A549 (cell line): ENCODE data around the gene BBS9.

Experiments used
- EHMT2 ChIP-seq: fragments of 200-600 bp; sonication (generic); IDR thresholded peaks from 2 replicates; pipeline ENCODE4 v1.6.1; 2016; ENCODE audit warnings: antibody characterized with exemption, low read depth, mild to moderate bottlenecking, moderate library complexity
- MYC ChIP-seq: IDR thresholded peaks from 2 replicates; pipeline ENCODE4 v1.6.1; 2012; ENCODE audit warnings: mild to moderate bottlenecking, inconsistent platforms, low read length, improper control_type of control experiment, borderline replicate concordance
- TF ChIP-seq, protein P1 (sequence below): fragments of 200-600 bp; sonication (generic); IDR thresholded peaks from 2 replicates; pipeline ENCODE4 v1.6.1; 2016; ENCODE audit warnings: antibody characterized with exemption, mild to moderate bottlenecking, moderate library complexity
- TF ChIP-seq, protein P2 (sequence below): fragments of >200 bp; sonication (Bioruptor Twin); formaldehyde crosslinking; IDR thresholded peaks from 3 replicates; pipeline ENCODE4 v1.5.1; 2016

DNA sequence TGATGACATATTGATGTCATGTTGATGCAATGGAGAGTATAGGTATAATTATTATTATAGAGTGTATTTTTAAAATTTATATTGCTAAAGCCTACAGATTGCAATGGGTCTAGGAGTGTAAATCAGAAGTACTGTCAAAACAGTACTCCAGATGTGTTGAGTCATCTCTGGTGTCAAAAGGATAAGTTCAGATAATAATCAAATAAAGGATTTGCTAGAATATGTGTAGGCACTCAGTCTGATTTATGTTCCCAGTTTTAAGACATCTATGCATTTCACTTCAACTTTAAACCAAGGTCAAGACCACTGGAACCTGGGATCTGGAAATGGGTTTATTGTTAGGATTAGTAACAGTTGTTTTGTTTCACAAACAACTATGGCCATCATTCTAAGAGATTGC lies 433.6 kb downstream of the BBS9 start:
- TF ChIP-seq, protein P1, sequence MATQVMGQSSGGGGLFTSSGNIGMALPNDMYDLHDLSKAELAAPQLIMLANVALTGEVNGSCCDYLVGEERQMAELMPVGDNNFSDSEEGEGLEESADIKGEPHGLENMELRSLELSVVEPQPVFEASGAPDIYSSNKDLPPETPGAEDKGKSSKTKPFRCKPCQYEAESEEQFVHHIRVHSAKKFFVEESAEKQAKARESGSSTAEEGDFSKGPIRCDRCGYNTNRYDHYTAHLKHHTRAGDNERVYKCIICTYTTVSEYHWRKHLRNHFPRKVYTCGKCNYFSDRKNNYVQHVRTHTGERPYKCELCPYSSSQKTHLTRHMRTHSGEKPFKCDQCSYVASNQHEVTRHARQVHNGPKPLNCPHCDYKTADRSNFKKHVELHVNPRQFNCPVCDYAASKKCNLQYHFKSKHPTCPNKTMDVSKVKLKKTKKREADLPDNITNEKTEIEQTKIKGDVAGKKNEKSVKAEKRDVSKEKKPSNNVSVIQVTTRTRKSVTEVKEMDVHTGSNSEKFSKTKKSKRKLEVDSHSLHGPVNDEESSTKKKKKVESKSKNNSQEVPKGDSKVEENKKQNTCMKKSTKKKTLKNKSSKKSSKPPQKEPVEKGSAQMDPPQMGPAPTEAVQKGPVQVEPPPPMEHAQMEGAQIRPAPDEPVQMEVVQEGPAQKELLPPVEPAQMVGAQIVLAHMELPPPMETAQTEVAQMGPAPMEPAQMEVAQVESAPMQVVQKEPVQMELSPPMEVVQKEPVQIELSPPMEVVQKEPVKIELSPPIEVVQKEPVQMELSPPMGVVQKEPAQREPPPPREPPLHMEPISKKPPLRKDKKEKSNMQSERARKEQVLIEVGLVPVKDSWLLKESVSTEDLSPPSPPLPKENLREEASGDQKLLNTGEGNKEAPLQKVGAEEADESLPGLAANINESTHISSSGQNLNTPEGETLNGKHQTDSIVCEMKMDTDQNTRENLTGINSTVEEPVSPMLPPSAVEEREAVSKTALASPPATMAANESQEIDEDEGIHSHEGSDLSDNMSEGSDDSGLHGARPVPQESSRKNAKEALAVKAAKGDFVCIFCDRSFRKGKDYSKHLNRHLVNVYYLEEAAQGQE: no peak
- no peak for TF ChIP-seq EHMT2
- no peak for TF ChIP-seq MYC
- TF ChIP-seq, protein P2, sequence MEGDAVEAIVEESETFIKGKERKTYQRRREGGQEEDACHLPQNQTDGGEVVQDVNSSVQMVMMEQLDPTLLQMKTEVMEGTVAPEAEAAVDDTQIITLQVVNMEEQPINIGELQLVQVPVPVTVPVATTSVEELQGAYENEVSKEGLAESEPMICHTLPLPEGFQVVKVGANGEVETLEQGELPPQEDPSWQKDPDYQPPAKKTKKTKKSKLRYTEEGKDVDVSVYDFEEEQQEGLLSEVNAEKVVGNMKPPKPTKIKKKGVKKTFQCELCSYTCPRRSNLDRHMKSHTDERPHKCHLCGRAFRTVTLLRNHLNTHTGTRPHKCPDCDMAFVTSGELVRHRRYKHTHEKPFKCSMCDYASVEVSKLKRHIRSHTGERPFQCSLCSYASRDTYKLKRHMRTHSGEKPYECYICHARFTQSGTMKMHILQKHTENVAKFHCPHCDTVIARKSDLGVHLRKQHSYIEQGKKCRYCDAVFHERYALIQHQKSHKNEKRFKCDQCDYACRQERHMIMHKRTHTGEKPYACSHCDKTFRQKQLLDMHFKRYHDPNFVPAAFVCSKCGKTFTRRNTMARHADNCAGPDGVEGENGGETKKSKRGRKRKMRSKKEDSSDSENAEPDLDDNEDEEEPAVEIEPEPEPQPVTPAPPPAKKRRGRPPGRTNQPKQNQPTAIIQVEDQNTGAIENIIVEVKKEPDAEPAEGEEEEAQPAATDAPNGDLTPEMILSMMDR: no peak
